Left lobe of liver (tissue), 2 donors: ENCODE measurements around the gene HKDC1. TPM values are rescaled to one million over a fixed set of nuclear protein-coding genes. Genes with fewer than 3 reads are reported as not detected.
"Not testable (repeated sequence)": the region's sequence is repeated elsewhere in the genome, so short reads cannot be mapped to it uniquely, and the experiment has no call there.

Experiments
- ATAC-seq: fragments of 200-7000 bp; cut with Tn5 transposase; one replicate; pipeline ENCODE4 v1.9.1; 2020; ENCODE audit warnings: mild to moderate bottlenecking, moderate library complexity
- DNase-seq: peaks from one replicate; pipeline ENCODE4 v3.0.0-alpha.2; 2020; ENCODE audit warnings: low spot score
- total RNA-seq: library from RNA; stranded (reverse); gene quantifications from one replicate; pipeline ENCODE4 v1.2.1, GENCODE V29; 2021
- donor health status: DM: no; HTN: no; CAD: no; lungs with moderate emphysema.
- donor health status: DM: no; HTN: yes; CAD: no.

Gene HKDC1
- total RNA-seq, 1 donor from 2014 or later = 0.65 TPM

DNA sequence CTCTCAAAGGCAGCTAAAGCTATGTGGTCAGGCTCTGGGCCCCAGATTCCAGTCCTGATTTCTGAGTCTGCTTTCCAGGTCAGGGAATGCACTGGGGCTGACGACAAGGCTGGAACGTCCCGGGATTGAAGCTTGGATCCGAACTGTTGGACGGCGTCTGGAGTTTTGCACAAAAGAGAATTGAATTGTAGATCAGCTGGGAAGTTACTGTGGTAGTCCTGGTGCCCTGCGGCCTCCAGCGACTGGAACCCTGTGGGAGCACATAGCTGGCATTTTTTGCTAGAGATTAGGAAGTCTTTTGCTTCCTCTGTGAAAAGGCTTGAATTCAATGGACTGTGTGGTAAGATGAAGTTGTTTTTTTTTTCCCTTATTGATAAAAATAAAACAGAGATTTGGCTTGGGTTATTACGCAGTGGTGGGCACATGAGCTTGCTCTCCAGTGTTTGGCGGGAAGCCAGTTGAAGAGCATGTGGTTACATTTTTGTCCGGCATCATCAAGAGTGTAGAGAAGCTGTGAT is 58.4 kb downstream of the HKDC1 start, which contains the start of gene HK1:
Gene HK1 (plus strand): TSS at position 51 of the 518 bp plus-strand sequence.
- no peak for ATAC-seq
- DNase-seq = no peak

- no peak for DNase-seq
- no peak for ATAC-seq
Observed at GRCh38 chr10:69279110-69279509, 59.0 kb downstream of the HKDC1 start.

DNA sequence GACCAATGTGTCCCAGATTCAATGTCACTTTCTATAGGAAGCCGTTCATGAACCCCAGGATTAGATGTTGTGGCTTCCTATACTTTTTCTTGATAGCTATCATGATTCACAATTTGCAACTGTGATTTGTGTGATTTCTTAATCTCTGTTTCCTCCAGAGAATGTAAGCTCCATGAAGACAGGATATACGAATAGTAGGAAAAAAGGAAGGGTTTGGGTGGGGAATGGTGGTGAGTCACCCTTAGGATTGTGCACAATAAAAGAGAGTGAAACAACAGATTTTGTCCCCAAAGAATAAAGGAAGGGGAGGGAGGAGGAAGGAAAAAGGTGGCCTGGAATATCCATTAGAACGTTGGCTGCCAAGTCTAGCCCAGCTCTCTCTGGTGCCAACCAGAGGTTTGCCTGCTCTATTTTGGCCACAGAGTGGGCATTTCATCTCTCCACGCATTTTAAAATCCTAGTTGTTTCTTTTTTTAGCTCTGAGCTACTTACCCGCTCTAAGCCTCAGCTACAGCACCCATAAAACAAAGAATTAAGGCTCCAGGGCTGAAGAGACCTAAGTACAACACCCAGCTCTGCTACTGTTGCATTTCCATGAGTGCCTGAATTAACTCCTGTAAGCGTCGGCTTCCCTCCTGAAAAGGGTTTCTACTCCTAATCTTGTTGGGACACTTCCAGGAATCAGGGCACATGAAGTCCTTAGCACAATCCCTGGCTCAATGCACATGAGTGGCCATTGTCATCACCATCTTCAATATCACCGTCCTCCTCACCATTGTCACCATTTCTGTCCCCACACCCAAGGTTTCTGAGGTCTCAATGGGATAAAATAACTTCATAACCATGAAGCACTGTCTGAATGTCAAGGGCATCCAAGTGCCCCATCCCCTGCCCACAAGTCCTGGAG is 61.6 kb downstream of the HKDC1 start:
- ATAC-seq (no peak), DNase-seq (no peak)

DNA sequence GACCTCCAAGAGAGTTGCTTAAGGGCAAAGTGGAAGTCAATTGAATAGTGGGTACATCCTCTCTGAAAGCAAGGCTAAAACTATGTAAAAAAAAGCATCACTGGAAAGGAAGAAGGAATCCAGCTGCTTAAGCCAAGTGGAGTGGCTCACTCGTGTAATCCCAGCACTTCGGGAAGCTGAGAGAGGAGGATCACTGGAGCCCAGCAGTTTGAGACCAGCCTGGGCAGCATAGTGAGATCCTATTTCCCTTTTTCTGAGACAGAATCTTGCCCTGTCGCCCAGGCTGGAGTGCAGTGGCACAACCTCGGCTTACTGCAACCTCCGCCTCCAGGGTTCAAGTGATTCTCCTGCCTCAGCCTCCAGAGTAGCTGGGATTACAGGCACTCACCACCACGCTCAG is 64.3 kb downstream of the HKDC1 start:
- ATAC-seq, DNase-seq: not testable (repeated sequence)

- no peak for ATAC-seq
Observed at GRCh38 chr10:69285699-69286098, 65.6 kb downstream of the HKDC1 start.

DNA sequence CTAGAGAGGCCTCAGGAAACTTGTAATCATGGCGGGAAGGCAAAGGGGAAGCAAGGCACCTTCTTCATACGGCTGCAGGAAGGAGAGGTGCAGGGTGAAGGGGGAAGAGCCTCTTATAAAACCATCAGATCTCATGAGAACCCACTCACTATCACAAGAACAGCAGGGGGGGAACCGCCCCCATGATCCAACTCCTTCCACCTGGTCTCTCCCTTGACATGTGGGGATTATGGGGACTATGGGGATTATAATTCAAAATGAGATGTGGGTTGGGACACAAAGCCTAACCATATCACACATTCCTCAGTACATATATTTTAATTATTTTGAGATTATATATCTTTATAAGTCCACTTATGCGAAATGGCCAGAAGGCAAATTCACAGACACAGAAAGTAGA is 67.0 kb downstream of the HKDC1 start:
- no peak for ATAC-seq
- DNase-seq = no peak

More at GRCh38 chr10:69285699-69286098, 65.6 kb downstream of the HKDC1 start:
- DNase-seq = no peak

DNA sequence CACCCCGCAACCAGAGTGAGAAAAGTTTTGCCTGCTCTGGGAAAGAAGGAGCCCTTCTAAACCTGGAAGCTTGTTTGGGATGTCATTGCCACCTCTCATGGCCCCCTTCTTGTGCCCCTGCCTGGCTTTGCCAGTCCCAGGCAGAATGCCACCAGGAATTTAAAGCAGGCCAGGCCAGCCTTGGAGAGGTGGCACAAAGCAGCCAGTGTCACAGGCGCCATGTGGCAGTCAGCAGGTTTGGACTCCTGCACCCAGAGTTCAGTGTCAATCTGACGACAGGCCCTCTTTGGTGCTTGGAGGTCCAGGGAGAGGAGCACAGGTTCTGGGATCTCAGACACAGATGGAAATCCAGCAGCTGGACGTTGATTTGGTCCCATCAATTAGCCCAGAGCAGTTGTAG is 70.9 kb downstream of the HKDC1 start:
- no peak for DNase-seq
- no peak for ATAC-seq

- ATAC-seq = no peak
- no peak for DNase-seq
Observed at GRCh38 chr10:69292459-69292858, 72.3 kb downstream of the HKDC1 start.

GRCh38 chr10:69295027-69295636 is 75.0 kb downstream of the HKDC1 start:
- no peak for ATAC-seq
- no peak for DNase-seq

DNA sequence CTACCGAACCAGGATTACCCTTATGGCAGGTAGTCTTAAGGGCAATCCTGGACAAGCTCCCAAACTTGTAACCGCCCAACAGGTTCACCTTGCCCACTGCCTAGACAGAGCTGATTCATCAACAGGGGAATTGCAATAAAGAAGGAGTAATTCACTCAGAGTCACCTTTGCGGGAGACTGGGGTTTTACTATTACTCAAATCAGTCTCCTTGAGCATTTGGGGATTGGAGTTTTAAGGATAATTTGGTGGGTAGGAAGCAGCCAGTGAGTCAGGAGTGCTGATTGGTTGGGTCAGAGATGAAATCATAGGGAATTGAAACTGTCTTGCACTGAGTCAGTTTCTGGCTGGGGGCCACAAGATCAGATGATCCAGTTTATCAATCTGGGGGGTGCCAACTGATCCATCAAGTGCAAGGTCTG is 83.5 kb downstream of the HKDC1 start:
- no peak for ATAC-seq
- no peak for DNase-seq

- DNase-seq = no peak
- ATAC-seq = no peak
Observed at GRCh38 chr10:69306421-69306820, 86.3 kb downstream of the HKDC1 start.

GRCh38 chr10:69307434-69307833 is 87.3 kb downstream of the HKDC1 start:
- no peak for ATAC-seq
- DNase-seq = no peak

- ATAC-seq, DNase-seq: not testable (repeated sequence)
Observed at GRCh38 chr10:69308304-69308703, 88.2 kb downstream of the HKDC1 start.

DNA sequence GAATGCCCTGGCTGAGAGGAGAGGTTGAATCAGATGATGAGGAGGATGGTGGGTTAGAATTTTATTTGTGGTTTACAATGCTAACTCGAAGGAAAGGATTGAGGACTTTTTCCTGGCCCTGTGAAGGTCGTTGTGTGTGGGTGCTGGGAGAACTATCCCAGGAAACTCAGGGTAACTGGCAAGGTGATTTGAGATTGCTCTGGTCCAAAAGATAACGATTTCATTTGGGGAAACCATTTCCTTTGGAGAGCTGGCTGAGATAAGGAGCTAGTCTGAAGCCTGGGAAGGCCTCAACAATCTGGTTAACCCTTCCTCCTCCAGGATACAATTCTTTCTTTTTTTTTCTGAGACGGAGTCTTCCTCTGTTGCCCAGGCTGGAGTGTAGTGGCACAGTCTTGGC is 91.2 kb downstream of the HKDC1 start:
- ATAC-seq = no peak
- no peak for DNase-seq

DNA sequence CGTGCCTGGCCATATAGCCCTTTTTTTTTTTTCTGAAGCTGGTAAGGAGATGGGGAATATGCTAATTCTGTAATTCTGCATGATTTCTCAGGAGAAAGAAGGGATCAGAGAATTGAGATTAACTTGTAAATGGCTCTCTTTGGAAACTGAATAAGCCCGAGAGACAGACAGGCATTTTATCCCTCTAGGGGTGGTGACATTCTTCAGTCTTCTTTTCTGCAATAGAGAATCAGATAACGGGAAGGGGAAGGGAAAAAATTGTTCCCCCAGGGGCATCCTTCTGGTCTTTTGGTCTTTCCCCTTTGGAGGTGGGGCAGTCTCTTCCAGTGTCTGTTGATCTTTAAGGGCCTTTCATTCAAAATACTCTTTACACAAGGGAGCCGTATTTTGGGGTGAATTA is 92.4 kb downstream of the HKDC1 start:
- ATAC-seq = no peak
- no peak for DNase-seq

DNA sequence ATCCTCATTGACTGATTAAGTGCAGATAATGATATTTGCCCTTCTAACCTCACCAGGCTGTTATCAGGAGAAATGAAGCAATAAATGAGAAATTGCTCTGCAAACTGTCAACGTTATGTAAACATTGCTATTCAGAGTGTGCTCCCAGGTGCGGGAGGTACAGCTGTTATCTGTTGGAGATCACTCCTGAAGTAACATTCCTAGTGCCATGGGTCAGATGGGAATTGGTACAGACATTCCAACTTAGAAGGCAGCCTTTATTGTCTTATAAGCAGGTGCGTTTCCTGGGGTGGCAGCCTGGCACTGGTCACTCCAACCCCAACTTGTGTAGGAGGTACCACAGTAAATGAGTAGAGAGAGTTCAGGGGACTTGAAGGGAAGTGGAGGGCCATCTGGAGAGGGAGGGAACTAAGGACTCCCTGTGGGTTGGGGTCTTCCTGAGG is 95.0 kb downstream of the HKDC1 start:
- no peak for ATAC-seq
- DNase-seq = no peak

DNA sequence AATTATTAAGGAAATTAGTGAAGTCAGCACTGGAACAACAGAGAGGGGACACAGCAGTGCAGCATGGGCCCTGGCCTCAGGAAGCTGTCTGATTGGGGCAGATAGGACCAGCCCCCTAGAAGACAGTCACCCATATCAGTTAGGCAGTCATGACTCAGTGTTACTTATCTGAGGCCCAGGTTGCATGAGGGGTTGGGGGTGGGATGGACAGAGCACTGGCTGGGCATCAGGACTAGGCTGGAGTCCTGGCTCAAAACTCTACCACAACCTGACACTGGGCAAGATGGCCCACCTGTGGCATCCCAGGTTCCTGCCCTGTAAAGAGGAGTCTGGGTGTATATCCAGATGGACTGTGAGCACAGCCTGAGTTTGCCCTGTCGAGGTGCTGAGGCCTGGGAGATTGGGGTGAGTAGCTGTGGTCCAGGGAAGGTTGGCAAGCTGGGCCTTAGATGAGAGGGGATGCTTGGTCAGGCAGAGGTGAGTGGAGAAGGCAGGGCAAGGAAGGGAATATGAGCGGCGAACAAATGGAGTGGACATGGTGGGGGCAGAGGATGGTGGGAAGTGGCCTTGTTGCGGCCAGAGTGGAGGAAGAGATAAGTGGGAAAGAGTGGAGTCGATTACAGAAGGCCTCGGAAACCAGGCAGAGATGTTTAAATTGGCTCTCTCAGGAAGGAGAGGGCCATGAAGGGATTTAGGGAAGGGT is 95.6 kb downstream of the HKDC1 start:
- no peak for DNase-seq
- no peak for ATAC-seq

DNA sequence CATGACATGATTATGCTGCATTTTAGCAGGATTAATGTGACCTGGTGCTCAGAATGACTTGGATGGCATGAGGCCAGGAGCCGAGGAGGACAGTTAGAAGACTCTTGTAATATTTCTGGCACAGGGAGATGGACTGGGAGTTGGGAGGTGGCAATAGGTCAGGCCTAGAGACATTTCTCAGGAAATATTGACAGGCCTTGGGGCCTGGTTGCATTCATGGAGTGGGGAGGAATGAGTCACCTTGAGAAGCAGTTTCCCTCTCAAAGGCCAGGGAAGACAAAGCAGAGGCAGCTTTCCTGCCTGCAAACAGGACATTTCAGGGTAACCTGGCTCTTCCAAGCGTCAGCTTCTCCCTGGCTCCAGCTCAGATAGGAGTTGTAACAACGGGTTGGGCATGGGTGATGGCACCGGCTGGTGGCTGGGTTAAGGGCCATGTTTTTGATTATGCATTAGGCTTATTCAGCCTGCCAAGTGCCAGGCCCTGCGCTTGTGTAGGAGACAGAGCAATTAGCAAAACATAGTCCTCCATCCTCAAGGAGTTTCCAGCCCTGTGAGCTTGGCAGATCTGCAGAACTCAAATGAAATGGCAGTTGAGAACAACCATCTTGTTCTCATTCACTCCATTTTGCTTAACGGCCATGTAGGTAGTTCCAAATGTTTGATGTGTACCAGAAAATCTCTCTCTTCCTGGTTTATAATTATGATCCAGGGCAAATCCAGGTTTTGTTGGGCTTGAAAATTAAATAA is 96.4 kb downstream of the HKDC1 start:
- DNase-seq (no peak), ATAC-seq (no peak)
